T-helper 2 cell treated with Interferon-gamma antibody and Interleukin-4, amounts not matched to agents 100 ng/mL and 5 ng/mL, for 36 hours (primary cell): ENCODE measurements around the gene CD300C. TPM values are rescaled to one million over a fixed set of nuclear protein-coding genes. Genes with fewer than 3 reads are reported as not detected.
"Not testable (repeated sequence)": the region's sequence is repeated elsewhere in the genome, so short reads cannot be mapped to it uniquely, and the experiment has no call there.

Experiments used
- intact Hi-C: fragments of 100-400 bp; cut with micrococcal nuclease; formaldehyde crosslinking; loops from one replicate; pipeline ENCODE4 v1.15.1; 2023
- total RNA-seq: library from RNA; stranded (reverse); gene quantifications from 2 replicates; pipeline ENCODE4 v1.2.3, GENCODE V29; 2022

The CD300C gene
- total RNA-seq, result 0.52 and 0.86 TPM in 2 replicates

DNA sequence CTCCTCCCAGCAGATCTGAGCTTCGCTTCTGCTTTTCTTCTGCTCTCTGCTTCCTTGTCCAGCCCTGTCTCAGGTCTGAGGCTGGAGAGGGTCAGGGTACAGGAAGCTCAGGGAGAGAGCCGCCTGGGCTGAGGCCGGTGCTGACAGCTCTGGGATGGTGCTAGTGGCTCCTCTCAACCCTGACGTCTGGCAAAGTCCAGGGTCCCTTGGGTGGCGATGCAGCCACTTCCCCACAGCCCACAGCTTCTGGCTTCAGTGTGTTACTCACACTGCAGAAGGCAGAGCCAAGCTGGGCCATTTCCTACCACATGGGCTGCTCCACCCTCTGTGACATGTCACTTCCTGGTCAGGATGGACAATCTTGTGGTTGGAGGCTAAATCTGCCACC is at the start of gene CD300C:
TSS of gene CD300C (minus strand) at position 273 of the 388 bp plus-strand sequence. CDS start 333 bp downstream, outside the sequence.
- intact Hi-C loops, result loop anchor here (5.0 kb wide), 1 partner anchor 56 kb away; no protein-coding TSS in a partner anchor

DNA sequence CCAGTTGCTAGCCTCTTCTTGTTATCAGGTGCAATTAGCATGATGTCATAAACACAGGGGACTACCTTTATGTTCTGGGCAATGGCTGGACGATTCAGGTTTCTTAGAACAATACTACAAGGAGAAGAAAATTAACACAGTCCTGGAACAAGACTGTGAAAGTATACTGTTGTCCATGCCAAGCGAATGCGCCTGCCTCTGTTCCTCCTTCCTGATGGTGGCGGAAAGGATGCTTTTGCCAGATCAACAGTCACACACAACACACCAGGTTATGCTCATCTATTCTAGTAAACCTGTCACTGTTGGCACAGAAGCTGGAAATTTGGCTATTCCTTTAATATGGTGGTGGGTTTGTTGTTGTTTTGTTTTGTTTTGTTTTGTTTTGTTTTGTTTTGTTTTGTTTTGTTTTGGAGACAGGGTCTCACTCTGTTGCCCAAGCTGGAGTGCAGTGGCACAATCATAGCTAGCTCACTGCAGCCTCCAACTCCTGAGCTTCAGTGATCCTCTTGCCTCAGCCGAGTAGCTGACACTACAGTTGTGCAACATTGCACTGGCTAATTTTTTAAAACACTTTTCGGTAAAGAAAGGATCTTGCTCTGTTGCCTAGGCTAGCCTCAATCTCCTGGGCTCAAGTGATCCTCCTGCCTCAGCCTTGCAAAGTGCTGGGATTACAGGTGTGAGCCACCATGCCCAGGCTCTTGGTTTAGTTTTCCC is 49.3 kb upstream of the CD300C start:
- intact Hi-C loops, result no loop called here

- intact Hi-C loops, result no loop called here
These were observed 46.4 kb upstream of the CD300C start, which contains the start of gene CD300LD for GRCh38 chr17:74592087-74592990. Gene CD300LD (minus strand): TSS chr17:74592283. CDS start chr17:74592202, 81 bp downstream.

DNA sequence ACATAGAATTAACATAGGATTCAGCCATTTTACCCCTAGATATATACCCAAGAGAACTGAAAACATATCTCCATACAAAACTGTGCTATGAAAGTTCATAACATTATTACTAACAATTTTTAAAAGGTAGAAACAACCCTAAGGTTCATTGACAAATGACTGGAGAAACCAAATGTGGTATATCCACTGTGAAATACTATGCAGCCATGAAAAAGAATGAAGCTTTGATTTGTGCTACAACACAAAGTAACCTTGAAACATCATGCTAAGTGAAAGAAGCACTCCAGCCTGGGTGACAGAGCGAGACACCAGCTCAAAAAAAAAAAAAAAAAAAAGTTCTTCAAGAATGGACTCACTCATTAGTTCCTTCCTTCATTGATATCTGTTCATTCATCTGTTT is 45.6 kb upstream of the CD300C start:
- intact Hi-C loops, result no loop called here

DNA sequence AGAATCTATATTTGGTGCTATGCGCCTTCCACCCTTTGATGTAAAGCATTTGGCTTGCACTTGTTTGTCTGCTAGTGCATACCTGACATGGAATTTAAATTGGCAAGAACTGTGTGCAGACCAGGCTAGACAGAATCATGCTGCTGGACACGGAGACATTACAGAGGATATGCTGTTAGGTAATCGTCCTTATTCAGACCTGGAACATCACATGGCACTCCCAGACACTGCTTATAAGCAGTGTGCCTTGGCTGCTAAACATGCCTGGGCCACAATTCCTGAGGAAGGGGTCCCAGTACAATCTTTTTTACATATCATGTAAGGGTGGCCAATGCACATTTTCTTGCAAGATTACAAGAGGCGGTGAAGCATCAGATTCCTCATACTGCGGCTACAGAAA is 39.8 kb upstream of the CD300C start:
- intact Hi-C loops, result no loop called here

GRCh38 chr17:74584292-74585060 is 38.6 kb upstream of the CD300C start:
- intact Hi-C loops, result no loop called here

GRCh38 chr17:74582633-74583032 is 36.7 kb upstream of the CD300C start:
- intact Hi-C loops, result no loop called here

DNA sequence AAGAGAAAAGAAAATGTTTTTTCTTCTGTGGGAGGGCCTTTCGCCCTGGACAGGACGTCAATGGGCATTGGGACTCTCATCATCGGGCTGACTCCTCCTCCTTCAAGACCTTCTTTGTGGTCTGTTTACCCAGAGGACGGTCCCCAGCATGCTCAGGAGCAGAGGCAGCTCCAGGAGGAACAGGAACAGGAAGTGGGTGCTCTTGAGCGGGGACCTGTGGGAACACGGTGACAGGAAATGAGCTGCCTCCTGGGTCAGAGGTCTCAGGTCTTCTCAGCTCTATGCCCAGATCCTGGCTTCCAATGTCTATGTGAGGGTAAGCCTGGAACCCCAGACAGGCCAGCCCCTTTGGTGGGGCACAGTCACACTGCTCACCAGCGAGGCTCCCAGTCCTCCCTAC is 34.0 kb upstream of the CD300C start:
- intact Hi-C loops, result no loop called here

DNA sequence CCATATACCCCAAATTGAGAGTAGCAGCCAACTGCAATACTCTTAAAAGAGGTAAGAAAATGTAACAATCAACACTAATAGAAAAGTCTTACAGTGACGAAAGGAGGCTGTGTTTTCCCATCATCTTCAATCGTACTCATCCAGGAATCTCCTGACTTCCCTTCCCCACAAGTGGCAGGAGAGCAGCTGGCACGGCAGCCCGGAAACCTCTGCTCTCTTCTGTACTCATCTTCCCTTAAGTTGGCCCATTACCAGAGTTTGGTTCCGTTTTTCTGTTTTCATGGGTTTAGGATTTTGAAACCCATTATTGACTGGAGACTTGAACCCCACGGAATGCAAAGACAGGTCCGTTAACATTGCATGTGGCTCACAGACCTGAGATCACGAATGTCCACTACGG is 33.1 kb upstream of the CD300C start:
- intact Hi-C loops, result no loop called here

DNA sequence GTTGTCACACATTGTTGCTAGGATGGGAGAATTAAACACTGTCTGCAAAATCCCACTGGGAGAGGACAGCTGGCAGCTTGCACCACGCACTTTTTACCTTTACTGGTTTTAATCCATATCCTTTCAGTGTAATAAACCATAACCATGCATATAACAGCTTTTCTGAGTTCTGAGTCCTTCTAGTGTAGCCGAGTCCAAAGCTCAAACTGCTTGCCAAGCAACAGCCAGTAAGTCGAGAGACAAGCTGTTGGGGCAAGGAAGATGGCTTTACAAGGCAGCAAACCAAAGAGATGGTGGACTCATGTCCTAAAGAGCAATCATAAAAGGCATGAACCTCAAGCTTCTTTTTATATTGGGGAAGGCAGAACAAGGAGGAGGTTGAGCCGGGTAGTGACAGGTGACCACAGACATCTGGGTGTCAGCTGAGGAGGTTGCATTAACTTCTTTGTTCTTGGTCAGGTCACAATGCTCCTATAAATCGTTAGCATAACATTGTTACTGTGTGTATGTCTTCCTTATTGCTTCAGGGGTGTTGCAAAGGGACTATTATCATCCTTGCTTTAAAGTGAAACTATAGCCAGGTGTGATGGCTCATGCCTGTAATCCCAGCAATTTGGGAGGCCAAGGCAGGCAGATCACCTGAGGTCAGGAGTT is 28.7 kb upstream of the CD300C start:
- intact Hi-C loops, result no loop called here

DNA sequence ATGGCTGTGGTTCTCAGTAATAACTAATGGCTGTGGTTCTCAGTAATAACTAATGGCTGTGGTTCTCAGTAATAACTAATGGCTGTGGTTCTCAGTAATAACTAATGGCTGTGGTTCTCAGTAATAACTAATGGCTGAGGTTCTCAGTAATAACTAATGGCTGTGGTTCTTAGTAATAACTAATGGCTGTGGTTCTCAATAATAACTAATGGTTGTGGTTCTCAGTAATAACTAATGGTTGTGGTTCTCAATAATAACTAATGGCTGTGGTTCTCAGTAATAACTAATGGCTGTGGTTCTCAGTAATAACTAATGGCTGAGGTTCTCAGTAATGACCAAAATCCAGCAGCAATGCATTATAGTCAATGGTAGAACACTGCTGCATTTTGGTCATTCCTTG is 27.7 kb upstream of the CD300C start:
- intact Hi-C loops, result not testable (repeated sequence)

DNA sequence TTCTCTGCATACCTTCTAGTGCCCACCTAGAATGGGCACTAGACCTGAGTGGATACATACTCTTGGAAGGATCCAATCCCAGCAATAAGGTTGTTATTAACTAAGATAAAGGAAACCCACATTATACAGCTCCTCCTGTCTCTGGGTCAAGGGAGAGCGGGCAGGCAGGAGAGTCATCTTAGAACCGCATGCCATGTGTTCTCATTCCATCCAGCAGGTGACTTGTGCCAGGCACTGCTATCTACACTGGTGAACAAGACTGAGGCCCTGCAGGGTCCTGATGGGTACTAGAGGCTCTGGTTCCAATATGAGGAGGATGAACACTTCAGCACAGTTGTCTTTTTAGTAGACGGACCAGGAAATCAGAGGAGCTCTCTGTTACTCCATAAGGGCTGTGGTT is 27.3 kb upstream of the CD300C start:
- intact Hi-C loops, result no loop called here

DNA sequence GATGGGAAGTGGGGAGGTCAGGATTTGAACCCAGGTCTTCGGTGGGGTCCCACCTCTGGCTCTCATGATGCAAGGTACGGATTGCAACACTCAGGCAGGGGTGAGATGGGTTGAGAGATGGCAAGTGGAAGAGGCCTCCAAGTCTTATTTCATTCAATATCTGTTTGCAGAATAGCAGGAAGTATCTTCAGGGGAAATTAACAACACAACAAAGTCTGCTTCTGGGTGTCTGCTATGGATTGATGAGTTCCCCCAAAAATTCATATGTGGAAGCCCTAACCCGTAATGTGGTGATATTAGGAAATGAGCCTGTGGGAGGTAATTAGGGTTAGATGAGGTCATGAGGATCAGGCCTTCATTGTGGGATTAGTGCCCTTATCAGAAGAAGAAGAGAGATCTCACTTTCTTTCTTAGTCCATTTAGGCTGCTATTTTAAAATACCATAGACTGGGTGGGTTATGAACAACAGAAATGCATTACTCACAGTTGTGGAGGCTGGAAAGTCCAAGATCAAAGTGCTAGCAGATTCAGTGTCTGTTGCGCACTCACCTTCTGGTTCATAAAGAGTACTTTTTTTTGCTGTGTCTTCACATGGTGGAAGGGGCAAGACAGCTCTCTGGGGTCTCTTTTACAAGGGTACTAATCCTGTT is 25.8 kb upstream of the CD300C start:
- intact Hi-C loops, result no loop called here

GRCh38 chr17:74569020-74570003 is 23.4 kb upstream of the CD300C start:
- intact Hi-C loops, result no loop called here

DNA sequence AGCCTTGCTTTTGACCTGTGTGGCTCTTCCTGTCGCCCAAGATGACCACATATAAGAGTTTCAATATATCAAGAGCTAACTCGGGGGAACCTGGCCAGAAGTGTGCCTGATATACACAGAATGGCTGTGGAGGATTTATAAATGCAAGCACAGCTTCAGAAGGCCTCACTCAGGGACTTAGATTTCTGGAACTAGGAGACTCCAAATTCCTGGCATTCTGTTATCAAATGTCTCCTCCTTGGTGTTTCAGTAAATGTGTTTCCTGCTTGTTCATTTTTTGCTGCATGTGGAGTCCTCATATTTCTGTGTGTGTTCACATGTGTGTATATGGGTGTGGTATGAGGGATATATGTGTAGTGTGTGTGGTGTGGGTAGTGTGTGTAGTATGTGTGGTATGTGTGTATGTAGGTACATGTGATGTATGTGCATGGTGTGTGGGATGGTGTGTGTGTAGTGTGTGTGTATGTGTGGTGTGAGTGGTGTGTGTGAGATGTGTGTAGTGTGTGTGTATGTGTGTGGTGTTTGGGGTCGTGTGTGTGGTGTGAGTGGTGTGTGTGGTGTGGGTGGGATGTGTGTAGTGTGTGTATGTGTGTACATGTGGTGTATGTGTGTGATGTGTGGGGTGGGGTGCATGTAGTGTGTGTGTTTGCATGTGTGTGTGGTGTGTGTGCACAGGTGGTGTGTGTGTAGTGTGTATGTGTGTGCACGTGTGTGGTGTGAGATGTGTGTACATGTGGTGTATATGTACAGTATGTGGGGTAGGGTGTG is 22.4 kb upstream of the CD300C start:
- intact Hi-C loops, result no loop called here

DNA sequence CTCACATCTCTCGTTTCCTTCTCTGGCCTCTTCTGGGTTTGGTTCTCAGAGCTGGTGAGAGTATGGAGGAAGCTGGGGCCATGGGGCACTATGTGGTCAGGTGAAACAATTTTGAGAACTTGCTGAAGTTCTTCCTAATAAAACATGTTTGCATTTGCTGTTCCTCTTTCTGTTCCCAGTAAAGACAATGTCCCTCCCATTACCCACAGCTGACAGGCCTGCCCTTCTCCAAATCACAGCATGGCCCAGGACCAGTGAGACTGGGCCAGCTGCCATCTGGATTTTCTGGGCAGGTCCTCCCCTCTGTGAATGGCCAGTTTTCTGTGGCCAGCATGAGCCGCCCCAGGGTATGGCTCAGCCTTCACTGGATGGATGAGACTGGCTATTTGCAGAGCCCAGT is 21.5 kb upstream of the CD300C start, which contains the start of gene CD300H:
TSS of gene CD300H (minus strand) at position 113 of the 400 bp plus-strand sequence.
- intact Hi-C loops, result no loop called here

DNA sequence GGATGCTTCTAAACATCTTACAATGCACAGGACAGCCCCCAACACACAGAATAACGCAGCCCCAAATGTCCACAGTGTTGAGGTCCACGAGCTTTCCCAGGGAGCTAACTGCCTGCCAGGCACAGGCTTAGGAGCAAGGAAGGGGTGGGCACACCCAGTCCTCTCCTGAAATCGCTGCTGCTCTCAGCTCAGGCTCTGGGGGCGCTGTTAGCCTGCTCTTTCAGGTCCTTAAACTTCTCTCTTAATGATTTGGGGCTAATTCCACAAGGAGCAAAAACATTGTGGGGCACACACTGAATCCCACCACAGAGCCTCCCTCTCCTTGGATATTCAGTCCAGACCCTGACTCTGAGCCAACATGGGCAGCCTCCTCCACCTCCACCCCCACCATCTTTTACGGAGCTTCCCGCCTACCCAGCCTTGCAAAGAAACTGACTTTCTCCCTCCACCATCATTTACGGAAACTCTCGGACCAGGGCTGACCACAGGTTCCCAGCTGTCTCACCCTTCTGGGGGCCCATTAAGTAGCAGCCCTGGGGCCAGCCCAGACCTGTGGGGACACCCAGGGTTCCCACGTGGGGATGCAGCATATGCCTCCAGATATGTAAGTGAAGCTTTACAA is 20.3 kb upstream of the CD300C start:
- intact Hi-C loops, result no loop called here

- intact Hi-C loops, result no loop called here
These were observed 19.2 kb upstream of the CD300C start for GRCh38 chr17:74565126-74565525.
